MM.1S (cell line): ENCODE data around the gene JAKMIP3.

Source experiments
- DNase-seq: peaks from one replicate; pipeline ENCODE4 v3.0.0-alpha.2; 2015
- H2AFZ ChIP-seq: fragments of 300-600 bp; sonication (generic); 2 replicates; pipeline ENCODE4 v1.6.0; 2016; ENCODE audit warnings: antibody characterized with exemption, low read length
- H3F3A ChIP-seq: fragments of 300-600 bp; sonication (generic); 2 replicates; pipeline ENCODE4 v1.6.1; 2016; ENCODE audit warnings: mild to moderate bottlenecking, antibody characterized with exemption, low read length, moderate library complexity, mixed read lengths; ENCODE audit not compliant: insufficient read depth
- H3K27ac ChIP-seq: fragments of 300-600 bp; sonication (generic); 2 replicates; pipeline ENCODE4 v1.5.1; 2016; ENCODE audit warnings: mild to moderate bottlenecking, low read length
- H3K27me3 ChIP-seq: fragments of 300-600 bp; sonication (generic); replicated peaks from 2 replicates; pipeline ENCODE4 v1.6.0; 2016; ENCODE audit warnings: low read length; ENCODE audit not compliant: insufficient read depth
- H3K36me3 ChIP-seq: fragments of 300-600 bp; sonication (generic); replicated peaks from 2 replicates; pipeline ENCODE4 v1.6.1; 2016; ENCODE audit warnings: mild to moderate bottlenecking, low read length, mixed read lengths; ENCODE audit not compliant: insufficient read depth
- H3K4me1 ChIP-seq: fragments of 300-600 bp; sonication (generic); 2 replicates; pipeline ENCODE4 v1.6.1; 2016; ENCODE audit warnings: low read length, mixed read lengths
- H3K4me2 ChIP-seq: fragments of 300-600 bp; sonication (generic); 2 replicates; pipeline ENCODE4 v1.6.0; 2016; ENCODE audit warnings: low read depth, low read length
- H3K4me3 ChIP-seq: fragments of 300-600 bp; sonication (generic); 2 replicates; pipeline ENCODE4 v1.5.1; 2016; ENCODE audit warnings: low read length, mixed read lengths
- H3K79me2 ChIP-seq: fragments of 300-600 bp; sonication (generic); 2 replicates; pipeline ENCODE4 v1.6.1; 2016; ENCODE audit warnings: mixed run types, low read length, mixed read lengths
- H3K9ac ChIP-seq: fragments of 300-600 bp; sonication (generic); 2 replicates; pipeline ENCODE4 v1.6.1; 2016; ENCODE audit warnings: low read length, mixed read lengths
- H3K9me2 ChIP-seq: fragments of 300-600 bp; sonication (generic); replicated peaks from 2 replicates; pipeline ENCODE4 v1.6.1; 2016; ENCODE audit warnings: mild to moderate bottlenecking, low read length, mixed read lengths; ENCODE audit not compliant: insufficient read depth
- H3K9me3 ChIP-seq: fragments of 300-600 bp; sonication (generic); replicated peaks from 2 replicates; pipeline ENCODE4 v1.6.1; 2016; ENCODE audit warnings: mild to moderate bottlenecking, low read length, mixed read lengths; ENCODE audit not compliant: insufficient read depth
- H4K20me1 ChIP-seq: fragments of 300-600 bp; sonication (generic); 2 replicates; pipeline ENCODE4 v1.6.1; 2016; ENCODE audit warnings: mild to moderate bottlenecking, low read length, moderate library complexity, mixed read lengths; ENCODE audit not compliant: insufficient read depth
- CTCF ChIP-seq: fragments of 300-600 bp; sonication (generic); IDR thresholded peaks from 2 replicates; pipeline ENCODE4 v1.5.1; 2016; ENCODE audit warnings: antibody characterized with exemption, low read length, mixed read lengths
- EZH2 ChIP-seq: fragments of 300-600 bp; sonication (generic); optimal IDR thresholded peaks from 2 replicates; pipeline ENCODE3; 2017; ENCODE audit warnings: low read depth, mild to moderate bottlenecking, antibody characterized with exemption, low read length, mixed read lengths
- EZH2phosphoT487 ChIP-seq: fragments of 300-600 bp; sonication (generic); IDR thresholded peaks from 2 replicates; pipeline ENCODE4 v1.6.1; 2018; ENCODE audit warnings: antibody characterized with exemption, low read length

JAKMIP3 gene

GRCh38 chr10:132064771-132065437 lies 842 bp upstream of the JAKMIP3 start:
- Histone ChIP-seq H3K9me3 (no peaks in the 10 kb centered on the region), H3K4me1 (no peaks in the 10 kb centered on the region), H3K36me3 (no peaks in the 10 kb centered on the region), H3K9me2 (no peaks in the 10 kb centered on the region), H2AFZ (no peak overlapping the region), H3K9ac (no peak overlapping the region), H4K20me1 (no peaks in the 10 kb centered on the region), H3K27ac (no peak overlapping the region), H3F3A (no peaks in the 10 kb centered on the region), H3K79me2 (no peaks in the 10 kb centered on the region), H3K4me3 (peak overlapping the region; percentile 51; the same call in 1 of the 2 replicates), H3K4me2 (peak overlapping the region; percentile 85; the same call in 1 of the 2 replicates), H3K27me3 (peaks cover 55% of the 10 kb centered on the region)
- TF ChIP-seq EZH2 (no peak), CTCF (no peak), EZH2phosphoT487 (no peak)
- no peak for DNase-seq

- Histone ChIP-seq H3K4me1 (no peaks in the 10 kb centered on the region), H3K9me2 (no peaks in the 10 kb centered on the region), H3K9ac (no peak overlapping the region), H3K79me2 (no peaks in the 10 kb centered on the region), H3K4me3 (peak overlapping the region; percentile 51), H2AFZ (0 out of 2 replicates have a peak overlapping the region, but pooled peaks have one; percentile 56), H3K4me2 (peak overlapping the region; percentile 85), H4K20me1 (no peaks in the 10 kb centered on the region), H3K9me3 (no peaks in the 10 kb centered on the region), H3F3A (no peaks in the 10 kb centered on the region), H3K36me3 (no peaks in the 10 kb centered on the region), H3K27me3 (peaks cover 57% of the 10 kb centered on the region), H3K27ac (no peak overlapping the region)
- DNase-seq = no peak
- no peak for TF ChIP-seq EZH2phosphoT487
- TF ChIP-seq EZH2 = no peak
- no peak for TF ChIP-seq CTCF
These were observed 440 bp downstream of the JAKMIP3 start for GRCh38 chr10:132066186-132066585.

- H3K27ac ChIP-seq = no peak overlapping the region
- H3K4me2 ChIP-seq = no peak overlapping the region
- H3K9me2 ChIP-seq = no peaks in the 10 kb centered on the region
- no peaks in the 10 kb centered on the region for H3K36me3 ChIP-seq
- peaks cover 53% of the 10 kb centered on the region for H3K27me3 ChIP-seq
- no peak overlapping the region for H3K9ac ChIP-seq
- no peaks in the 10 kb centered on the region for H3K4me1 ChIP-seq
- TF ChIP-seq CTCF (no peak), EZH2 (no peak), EZH2phosphoT487 (no peak)
- no peak overlapping the region for H3K4me3 ChIP-seq
- H3K79me2 ChIP-seq = no peaks in the 10 kb centered on the region
- DNase-seq = no peak
- H2AFZ ChIP-seq = no peak overlapping the region
- H3F3A ChIP-seq = no peaks in the 10 kb centered on the region
- H3K9me3 ChIP-seq = no peaks in the 10 kb centered on the region
- H4K20me1 ChIP-seq = no peaks in the 10 kb centered on the region
These were observed 1.1 kb downstream of the JAKMIP3 start for GRCh38 chr10:132066812-132067211.
